Stomach (tissue), 4 donors: ENCODE data around the gene BOD1L1.

Experiments used
- CTCF ChIP-seq, 7 experiments: fragments of 450-650 bp in 4 of 7; fragments of 200-600 bp in 3 of 7; sonication (generic) in 3 of 7; IDR thresholded peaks; one replicate each; pipeline ENCODE4 v1.5.1; 2016 to 2019; ENCODE audit warnings: antibody characterized with exemption in 7 of 7, control low read depth in 2 of 7, mild to moderate bottlenecking in 1 of 7
- EP300 ChIP-seq: sonication (generic); formaldehyde crosslinking; IDR thresholded peaks from one replicate; pipeline ENCODE4 v1.6.1; 2017; ENCODE audit warnings: antibody characterized with exemption
- POLR2A ChIP-seq, 4 donors: fragments of 450-650 bp; IDR thresholded peaks; one replicate each; pipeline ENCODE4 v1.6.1; 2016; ENCODE audit warnings: antibody characterized with exemption in 4 of 4, control low read depth in 2 of 4, mild to moderate bottlenecking in 1 of 4, moderate library complexity in 1 of 4

- no peak for TF ChIP-seq POLR2A (IDR thresholded peaks at IDR 0.05)
- peak in 5 of 7 experiments; percentile 64 to 90 (median 83) for TF ChIP-seq CTCF (IDR thresholded peaks at IDR 0.05)
- TF ChIP-seq EP300 = no peak
Measured at GRCh38 chr4:13548984-13549546, 78.5 kb downstream of the BOD1L1 start.
